GM19099 (cell line): Measurements from ENCODE around the gene NPAS2.

Experiments
- POLR2A ChIP-seq: IDR thresholded peaks from 3 replicates; pipeline ENCODE4 v1.6.1; 2011; ENCODE audit warnings: low read depth; ENCODE audit not compliant: insufficient read length; ENCODE audit errors: extremely low read depth

Gene NPAS2

GRCh38 chr2:100785626-100786296 lies 34.2 kb upstream of the NPAS2 start:
- no peak for TF ChIP-seq POLR2A

- no peak for TF ChIP-seq POLR2A
Measured at GRCh38 chr2:100786297-100786658, 33.7 kb upstream of the NPAS2 start.

- no peak for TF ChIP-seq POLR2A
Measured at GRCh38 chr2:100786985-100787384, 33.0 kb upstream of the NPAS2 start.

GRCh38 chr2:100789361-100789760 lies 30.6 kb upstream of the NPAS2 start:
- no peak for TF ChIP-seq POLR2A

GRCh38 chr2:100791294-100791935 lies 28.5 kb upstream of the NPAS2 start:
- TF ChIP-seq POLR2A = no peak

- no peak for TF ChIP-seq POLR2A
Measured at GRCh38 chr2:100791936-100792308, 28.0 kb upstream of the NPAS2 start.

DNA sequence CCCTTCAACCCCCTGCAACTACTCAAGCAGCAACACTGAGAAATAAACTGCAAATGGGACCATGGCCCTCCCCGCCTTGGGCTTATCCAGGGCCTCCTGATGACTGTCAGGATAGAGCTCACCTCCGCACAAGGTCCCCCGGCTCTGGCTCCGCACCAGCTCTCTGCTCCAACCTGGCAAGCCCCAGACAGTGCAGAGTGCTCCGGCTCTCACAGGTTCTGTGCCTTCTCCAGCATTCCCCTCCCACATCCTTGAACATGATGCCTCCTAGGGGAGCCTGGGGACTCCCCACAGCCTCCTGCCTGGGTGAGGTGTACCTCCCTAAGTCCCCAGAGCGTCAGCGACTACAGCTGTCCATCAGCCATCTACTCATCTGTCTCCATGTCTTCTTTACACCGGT lies 26.7 kb upstream of the NPAS2 start:
- no peak for TF ChIP-seq POLR2A

DNA sequence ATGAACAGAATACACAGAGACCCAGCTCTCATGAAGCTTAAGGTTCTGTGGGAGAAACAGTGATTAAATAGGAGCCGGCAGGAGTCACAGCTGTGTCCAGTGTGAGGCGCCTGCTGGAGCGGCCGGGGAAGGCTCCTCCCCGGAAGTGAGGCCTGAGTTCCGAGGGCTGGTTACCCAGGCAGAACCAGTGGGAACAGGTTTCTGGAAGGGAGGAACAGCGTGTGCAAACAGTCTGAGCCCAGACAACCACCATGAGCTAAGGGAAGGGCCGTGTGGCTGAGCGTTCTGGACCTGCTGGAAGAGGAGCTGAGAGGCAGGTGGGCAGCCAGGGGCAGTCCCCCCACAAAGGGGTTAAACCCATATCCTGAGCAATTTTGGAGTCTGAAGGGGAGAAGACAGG lies 26.0 kb upstream of the NPAS2 start:
- no peak for TF ChIP-seq POLR2A

DNA sequence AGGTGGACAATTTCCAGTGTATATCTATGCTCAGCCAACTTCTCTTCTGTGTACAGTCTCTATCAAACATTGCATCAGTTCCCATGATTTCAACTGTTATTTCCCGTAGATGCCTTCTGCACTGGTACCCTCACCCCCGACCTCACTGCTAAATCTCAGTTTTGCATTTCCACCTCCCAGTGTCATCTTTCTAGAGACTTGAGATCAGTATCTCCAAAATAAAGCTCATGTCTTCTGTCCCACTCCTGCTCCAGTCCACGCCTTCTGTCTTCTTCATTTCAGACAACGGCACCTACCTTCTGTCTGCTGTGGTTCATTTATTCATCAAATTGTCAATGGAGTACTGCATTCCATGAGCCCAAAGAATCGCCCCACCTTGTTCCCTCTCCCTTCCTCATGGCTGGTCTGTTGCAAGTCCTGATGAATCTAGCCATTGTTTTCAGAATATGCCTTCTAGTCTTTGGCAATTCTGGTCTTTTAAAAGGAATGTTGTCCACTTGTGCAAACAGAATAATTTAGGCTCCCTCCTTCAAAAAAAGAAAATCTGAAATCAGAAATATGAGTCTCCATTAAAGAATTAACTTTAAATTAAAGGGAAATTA lies 23.3 kb upstream of the NPAS2 start:
- no peak for TF ChIP-seq POLR2A

GRCh38 chr2:100799686-100800085 lies 20.3 kb upstream of the NPAS2 start:
- no peak for TF ChIP-seq POLR2A

DNA sequence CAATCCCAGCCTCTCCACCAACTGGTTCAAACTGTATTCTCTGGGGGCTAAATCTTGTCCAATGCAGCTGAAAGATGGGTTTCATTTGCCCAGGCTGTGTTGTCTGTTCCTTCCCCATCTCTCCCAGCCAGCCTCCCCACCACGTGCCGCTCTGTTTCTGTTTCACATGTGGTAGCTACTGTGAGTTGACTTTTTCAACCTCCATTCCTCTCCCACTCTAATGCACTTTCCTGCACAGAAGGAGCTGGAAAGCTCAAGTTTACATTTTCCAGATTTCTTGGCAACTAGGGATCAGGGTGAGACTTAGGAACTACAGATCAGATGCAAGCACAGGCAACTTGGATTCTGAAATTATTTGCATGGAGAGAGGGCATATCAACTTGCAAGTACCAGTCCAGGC lies 19.0 kb upstream of the NPAS2 start:
- no peak for TF ChIP-seq POLR2A

- no peak for TF ChIP-seq POLR2A
Measured at GRCh38 chr2:100801402-100801801, 18.5 kb upstream of the NPAS2 start.

- TF ChIP-seq POLR2A = no peak
Measured at GRCh38 chr2:100802066-100802465, 17.9 kb upstream of the NPAS2 start.

- no peak for TF ChIP-seq POLR2A
Measured at GRCh38 chr2:100803334-100803733, 16.6 kb upstream of the NPAS2 start.

DNA sequence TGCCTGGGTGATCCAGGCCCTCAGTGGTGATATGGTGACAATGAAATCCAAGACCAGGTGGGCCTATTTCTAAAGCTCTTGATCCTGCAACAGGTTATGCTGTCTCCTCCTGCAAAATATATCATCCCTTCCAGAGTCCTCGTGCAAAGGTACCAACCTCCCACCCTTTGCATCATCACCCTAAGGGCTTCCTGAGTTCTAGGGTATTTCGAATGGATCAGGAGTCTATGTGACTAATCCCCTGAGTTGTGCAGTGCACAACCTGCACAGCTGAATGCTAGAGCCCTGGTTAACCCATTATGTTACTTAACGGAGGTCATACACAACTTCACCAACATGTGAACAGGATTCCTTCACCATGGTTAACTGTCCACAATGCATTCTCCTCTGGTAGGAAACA lies 13.4 kb upstream of the NPAS2 start:
- TF ChIP-seq POLR2A = no peak

DNA sequence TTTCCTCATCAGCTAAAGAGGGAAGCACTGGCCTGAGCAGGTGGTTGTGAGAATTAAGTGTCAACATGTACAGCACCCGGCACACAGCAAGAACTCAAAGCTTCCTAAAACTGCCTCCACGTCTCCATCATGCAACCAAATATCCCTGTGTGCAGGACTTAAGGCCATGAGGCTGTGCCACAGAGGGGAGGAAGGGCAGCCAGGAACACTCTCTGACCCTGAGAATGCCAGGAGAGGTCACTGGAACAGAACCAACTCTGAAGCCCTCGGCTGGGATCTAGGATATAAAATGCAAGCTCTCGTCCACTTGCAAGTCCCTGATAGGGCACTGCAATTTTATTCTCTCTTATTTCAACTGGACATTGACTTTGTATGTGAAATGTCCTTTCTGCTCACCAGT lies 12.2 kb upstream of the NPAS2 start:
- no peak for TF ChIP-seq POLR2A
